Tibial artery (tissue), 4 donors: ENCODE results near the gene NRF1.
A peak's percentile ranks its signal among the peaks of the same experiment; 100 is the strongest.

Experiments
- DNase-seq, 2 donors: peaks; one replicate each; pipeline ENCODE4 v3.0.0-alpha.2; 2019
- H3K27ac ChIP-seq, 2 donors: fragments of 200-600 bp; sonication (generic) in 1 of 2; 1 replicate in 1 of 2; 2 replicates in 1 of 2; pipeline ENCODE4 v1.5.1; 2018 to 2019; ENCODE audit warnings: mild to moderate bottlenecking in 1 of 2
- H3K27me3 ChIP-seq, 2 donors: fragments of 200-600 bp; sonication (generic) in 1 of 2; one replicate each; pipeline versions ENCODE4 v1.5.1 to v1.6.0; 2016 to 2019
- H3K36me3 ChIP-seq, 3 donors: fragments of 200-600 bp; sonication (generic) in 2 of 3; one replicate each; pipeline ENCODE4 v1.5.1; 2016 to 2019; ENCODE audit warnings: mild to moderate bottlenecking in 2 of 3
- H3K4me1 ChIP-seq, 4 donors: fragments of 200-600 bp; sonication (generic) in 2 of 4; 1 replicate in 3 of 4; 2 replicates in 1 of 4; pipeline ENCODE4 v1.5.1; 2016 to 2019
- H3K4me3 ChIP-seq, 2 donors: fragments of 200-600 bp; sonication (generic) in 1 of 2; 1 replicate in 1 of 2; 2 replicates in 1 of 2; pipeline ENCODE4 v1.5.1; 2018 to 2019; ENCODE audit warnings: mild to moderate bottlenecking in 2 of 2
- H3K9me3 ChIP-seq, 3 donors: fragments of 200-600 bp; sonication (generic) in 1 of 3; one replicate each; pipeline ENCODE4 v1.5.1; 2016 to 2019
- intact Hi-C: fragments of 100-400 bp; cut with DNase I; formaldehyde crosslinking; loops from one replicate; pipeline ENCODE4 v1.15.0; 2023; ENCODE audit warnings: low total_unique reads
- TF ChIP-seq, protein P1 (sequence below), 2 experiments: fragments of 200-600 bp in 1 of 2; fragments of 450-650 bp in 1 of 2; IDR thresholded peaks; one replicate each; pipeline ENCODE4 v1.5.1; 2017 to 2019; ENCODE audit warnings: antibody characterized with exemption in 2 of 2, mild to moderate bottlenecking in 1 of 2, moderate library complexity in 1 of 2

The NRF1 gene

GRCh38 chr7:129643550-129644170, 32.1 kb downstream of the NRF1 start:
- no peaks in the 10 kb centered on the region for H3K4me1 ChIP-seq
- H3K36me3 ChIP-seq = no peaks in the 10 kb centered on the region
- intact Hi-C loops = loop anchor here (10.0 kb wide), 1 partner anchor 279 kb away; no protein-coding TSS in a partner anchor
- no peaks in the 10 kb centered on the region for H3K9me3 ChIP-seq
- no peaks in the 10 kb centered on the region for H3K27me3 ChIP-seq
- no peak overlapping the region for H3K4me3 ChIP-seq
- TF ChIP-seq, protein P1, sequence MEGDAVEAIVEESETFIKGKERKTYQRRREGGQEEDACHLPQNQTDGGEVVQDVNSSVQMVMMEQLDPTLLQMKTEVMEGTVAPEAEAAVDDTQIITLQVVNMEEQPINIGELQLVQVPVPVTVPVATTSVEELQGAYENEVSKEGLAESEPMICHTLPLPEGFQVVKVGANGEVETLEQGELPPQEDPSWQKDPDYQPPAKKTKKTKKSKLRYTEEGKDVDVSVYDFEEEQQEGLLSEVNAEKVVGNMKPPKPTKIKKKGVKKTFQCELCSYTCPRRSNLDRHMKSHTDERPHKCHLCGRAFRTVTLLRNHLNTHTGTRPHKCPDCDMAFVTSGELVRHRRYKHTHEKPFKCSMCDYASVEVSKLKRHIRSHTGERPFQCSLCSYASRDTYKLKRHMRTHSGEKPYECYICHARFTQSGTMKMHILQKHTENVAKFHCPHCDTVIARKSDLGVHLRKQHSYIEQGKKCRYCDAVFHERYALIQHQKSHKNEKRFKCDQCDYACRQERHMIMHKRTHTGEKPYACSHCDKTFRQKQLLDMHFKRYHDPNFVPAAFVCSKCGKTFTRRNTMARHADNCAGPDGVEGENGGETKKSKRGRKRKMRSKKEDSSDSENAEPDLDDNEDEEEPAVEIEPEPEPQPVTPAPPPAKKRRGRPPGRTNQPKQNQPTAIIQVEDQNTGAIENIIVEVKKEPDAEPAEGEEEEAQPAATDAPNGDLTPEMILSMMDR (IDR thresholded peaks at IDR 0.05) = no peak
- no peak overlapping the region for H3K27ac ChIP-seq
- DNase-seq = no peak

DNA sequence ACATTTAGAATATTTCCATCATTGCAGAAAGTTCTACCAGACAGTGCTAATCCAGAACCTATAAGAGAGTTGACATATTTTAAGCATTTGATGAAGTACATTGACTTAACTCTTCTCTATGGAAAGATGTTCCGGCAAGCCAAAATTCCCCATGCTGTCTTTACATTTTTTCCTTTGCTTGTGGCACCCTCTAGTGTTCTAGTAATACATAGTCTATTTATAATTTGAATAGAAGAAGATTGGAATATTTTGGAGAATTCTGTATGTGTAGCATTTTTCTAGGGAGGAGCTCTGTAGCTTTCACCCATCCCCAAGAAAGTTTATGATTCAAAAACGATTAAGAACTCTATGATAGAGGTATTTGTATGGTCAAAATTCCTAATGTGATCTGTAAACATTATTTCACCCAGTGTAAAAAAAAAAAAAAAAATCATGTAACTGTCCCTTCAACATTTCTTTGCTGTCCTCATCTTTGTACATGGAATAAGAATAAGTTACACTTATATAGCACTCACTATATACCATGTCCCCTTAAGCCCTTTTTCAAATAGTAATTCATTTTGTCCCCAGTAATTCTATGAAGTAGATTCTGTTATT, 33.2 kb downstream of the NRF1 start:
- no peak for DNase-seq
- intact Hi-C loops = loop anchor here (10.0 kb wide), 1 partner anchor 280 kb away; no protein-coding TSS in a partner anchor
- Histone ChIP-seq H3K36me3 (no peaks in the 10 kb centered on the region), H3K4me1 (no peaks in the 10 kb centered on the region), H3K27ac (no peak overlapping the region), H3K9me3 (no peaks in the 10 kb centered on the region), H3K27me3 (no peaks in the 10 kb centered on the region), H3K4me3 (no peak overlapping the region)
- TF ChIP-seq, protein P1 (IDR thresholded peaks at IDR 0.05) = peak; percentile 33 to 48

GRCh38 chr7:129646369-129647021, 35.0 kb downstream of the NRF1 start:
- no peaks in the 10 kb centered on the region for H3K9me3 ChIP-seq
- TF ChIP-seq, protein P1 (IDR thresholded peaks at IDR 0.05) = no peak
- no peaks in the 10 kb centered on the region for H3K36me3 ChIP-seq
- no peak for DNase-seq
- H3K27me3 ChIP-seq = no peaks in the 10 kb centered on the region
- H3K4me1 ChIP-seq = no peaks in the 10 kb centered on the region
- H3K4me3 ChIP-seq = no peak overlapping the region
- intact Hi-C loops = loop anchor here (10.0 kb wide), 1 partner anchor 282 kb away; no protein-coding TSS in a partner anchor
- no peak overlapping the region for H3K27ac ChIP-seq

GRCh38 chr7:129649128-129649690, 37.7 kb downstream of the NRF1 start:
- no peak overlapping the region for H3K4me3 ChIP-seq
- H3K36me3 ChIP-seq = no peaks in the 10 kb centered on the region
- TF ChIP-seq, protein P1 (IDR thresholded peaks at IDR 0.05) = no peak
- no peaks in the 10 kb centered on the region for H3K9me3 ChIP-seq
- intact Hi-C loops = loop anchor here (10.0 kb wide), 1 partner anchor 284 kb away; no protein-coding TSS in a partner anchor
- H3K27me3 ChIP-seq = no peaks in the 10 kb centered on the region
- H3K4me1 ChIP-seq = no peaks in the 10 kb centered on the region
- DNase-seq = no peak
- H3K27ac ChIP-seq = no peak overlapping the region

DNA sequence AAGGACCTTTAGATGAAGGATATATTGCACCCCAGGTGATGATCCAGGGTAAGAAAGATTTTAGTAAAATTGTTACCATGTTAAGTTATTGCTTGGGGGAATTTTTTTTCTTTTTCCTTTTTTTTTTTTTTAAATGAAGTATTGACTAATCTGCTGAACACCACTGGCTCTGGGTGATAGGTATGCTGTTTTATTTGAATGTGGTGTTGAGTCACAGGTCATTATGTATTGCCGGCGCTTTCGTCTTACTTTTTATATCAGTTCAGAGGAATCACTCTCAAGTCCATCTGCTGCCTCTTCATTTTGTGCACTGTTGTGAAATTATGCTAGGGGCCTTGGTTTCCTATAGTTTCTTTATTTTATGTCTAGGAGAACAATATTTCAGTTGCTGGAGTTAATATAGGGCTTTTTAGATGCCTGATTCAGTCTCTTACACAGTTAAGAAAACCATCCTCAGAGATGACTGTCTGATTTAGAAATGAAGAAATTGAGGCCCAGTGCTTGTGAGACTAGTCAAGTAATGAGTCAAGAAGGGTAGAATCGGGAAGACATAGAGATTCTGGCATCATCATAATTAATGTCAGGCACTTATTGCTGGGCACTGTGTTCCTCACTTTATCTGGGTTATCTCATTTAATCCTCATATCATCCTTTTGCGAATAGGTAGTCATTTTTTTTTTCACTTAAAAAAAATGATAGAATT, 38.7 kb downstream of the NRF1 start:
- H3K4me1 ChIP-seq = no peaks in the 10 kb centered on the region
- intact Hi-C loops = no loop called here
- TF ChIP-seq, protein P1 (IDR thresholded peaks at IDR 0.05) = no peak
- no peaks in the 10 kb centered on the region for H3K36me3 ChIP-seq
- no peaks in the 10 kb centered on the region for H3K9me3 ChIP-seq
- H3K27me3 ChIP-seq = no peaks in the 10 kb centered on the region
- H3K27ac ChIP-seq = no peak overlapping the region
- no peak overlapping the region for H3K4me3 ChIP-seq
- DNase-seq = no peak
